Mesodermal cell (in vitro differentiated cells): ENCODE data around the gene DUS2.
"Not testable (repeated sequence)": the region's sequence is repeated elsewhere in the genome, so short reads cannot be mapped to it uniquely, and the experiment has no call there.

Experiments
- H3K27ac ChIP-seq: 2 replicates; pipeline ENCODE4 v1.7.0; 2013; ENCODE audit warnings: mild to moderate bottlenecking, low read depth, low read length, moderate library complexity; ENCODE audit not compliant: severe bottlenecking
- H3K36me3 ChIP-seq: 2 replicates; pipeline ENCODE4 v1.7.1; 2013; ENCODE audit warnings: mild to moderate bottlenecking, low read length, moderate library complexity; ENCODE audit not compliant: control insufficient read depth, insufficient read depth
- H3K4me1 ChIP-seq: one replicate; pipeline ENCODE4 v1.7.1; 2013; ENCODE audit warnings: mild to moderate bottlenecking, low read length; ENCODE audit not compliant: insufficient read depth, control insufficient read depth, poor library complexity, severe bottlenecking
- H3K4me3 ChIP-seq: 2 replicates; pipeline ENCODE4 v1.7.0; 2013; ENCODE audit warnings: low read length, control low read depth, mild to moderate bottlenecking; ENCODE audit not compliant: insufficient read depth, poor library complexity, severe bottlenecking; ENCODE audit errors: extremely low read depth
- H3K9me3 ChIP-seq: 2 replicates; pipeline ENCODE4 v1.7.1; 2013; ENCODE audit warnings: mild to moderate bottlenecking, low read length, moderate library complexity; ENCODE audit not compliant: control insufficient read depth
- WGBS, 2 experiments: methylation state at CpG; one replicate each; pipeline ENCODE4 v1.1.5; 2013; ENCODE audit warnings: missing lambda C conversion rate in 2 of 2; ENCODE audit not compliant: insufficient coverage in 2 of 2; 5-methylcytosine and 5-hydroxymethylcytosine counted together

The DUS2 gene

GRCh38 chr16:67988675-67989074 lies 34.4 kb upstream of the DUS2 start:
- H3K4me3 ChIP-seq, result no peak overlapping the region
- no peaks in the 10 kb centered on the region for H3K9me3 ChIP-seq
- no peak overlapping the region for H3K27ac ChIP-seq
- no peaks in the 10 kb centered on the region for H3K4me1 ChIP-seq
- 82 to 85% methylated on average over 3 of the region's 3 CpGs for WGBS, 2 experiments
- no peaks in the 10 kb centered on the region for H3K36me3 ChIP-seq

DNA sequence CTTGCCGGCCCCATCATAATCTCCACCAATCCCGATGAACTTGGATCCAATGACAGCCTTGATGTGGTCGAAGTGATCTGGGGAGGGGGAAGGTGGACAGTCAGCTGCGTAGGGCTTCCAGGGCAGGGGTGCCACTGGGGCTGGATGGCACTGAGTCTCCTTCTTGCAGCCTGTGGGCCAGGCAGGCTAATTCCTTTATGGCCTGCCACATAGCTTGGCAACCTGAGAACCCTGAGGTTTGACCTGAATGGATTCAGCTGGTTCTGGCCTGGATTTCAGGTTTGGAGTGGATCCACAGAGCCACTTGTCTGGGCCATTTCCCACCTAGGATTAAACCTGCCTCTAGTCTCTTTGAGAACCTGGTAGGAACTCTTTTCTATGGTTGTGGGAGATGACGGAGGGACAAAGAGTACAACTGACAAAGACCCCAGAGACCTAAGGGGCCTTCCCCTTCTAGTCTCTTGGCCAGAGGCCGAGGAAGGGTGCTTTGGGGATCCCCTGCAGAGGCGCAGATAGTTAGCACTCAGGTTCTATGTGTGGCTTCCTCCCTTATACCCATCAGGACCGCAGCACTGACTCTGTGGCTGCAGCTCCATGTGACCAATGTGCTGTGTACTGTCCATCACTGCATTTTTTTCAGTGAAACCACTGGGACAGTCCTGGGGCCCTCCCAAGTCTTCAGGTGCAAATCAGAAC lies 33.6 kb upstream of the DUS2 start:
- WGBS, 2 experiments, result 75 to 85% methylated on average over 5 to 8 of the region's 8 CpGs
- H3K36me3 ChIP-seq, result no peaks in the 10 kb centered on the region
- no peaks in the 10 kb centered on the region for H3K4me1 ChIP-seq
- H3K4me3 ChIP-seq, result no peak overlapping the region
- H3K27ac ChIP-seq, result no peak overlapping the region
- no peaks in the 10 kb centered on the region for H3K9me3 ChIP-seq

DNA sequence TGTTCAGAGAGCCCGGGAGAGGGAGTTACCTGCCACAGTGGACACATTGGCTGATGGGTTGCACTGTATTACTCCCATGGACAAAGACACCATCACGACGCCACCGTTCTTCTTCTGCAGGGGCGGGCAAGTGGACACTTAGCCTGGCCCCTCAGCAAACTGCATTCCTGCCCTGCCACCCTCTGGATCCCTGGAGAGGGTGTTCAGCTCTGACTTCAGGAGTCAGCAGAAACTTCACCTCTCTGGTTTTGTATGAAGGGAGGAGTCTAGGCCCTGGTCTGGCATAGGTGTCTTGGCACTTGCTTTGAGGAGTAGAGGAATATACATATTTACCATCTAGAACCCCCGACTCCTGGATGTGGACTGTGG lies 33.1 kb upstream of the DUS2 start:
- 94 to 96% methylated on average over 4 to 5 of the region's 6 CpGs for WGBS, 2 experiments

GRCh38 chr16:67992661-67993206 lies 30.4 kb upstream of the DUS2 start:
- Histone ChIP-seq H3K27ac (no peak overlapping the region), H3K4me3 (no peak overlapping the region), H3K4me1 (no peaks in the 10 kb centered on the region), H3K9me3 (no peaks in the 10 kb centered on the region), H3K36me3 (no peaks in the 10 kb centered on the region)
- 80 to 90% methylated on average over 13 to 15 of the region's 20 CpGs for WGBS, 2 experiments

More for the DNA sequence above, 33.1 kb upstream of the DUS2 start:
- H3K4me1 ChIP-seq, result no peaks in the 10 kb centered on the region
- H3K36me3 ChIP-seq, result no peaks in the 10 kb centered on the region
- H3K9me3 ChIP-seq, result no peaks in the 10 kb centered on the region
- H3K27ac ChIP-seq, result no peak overlapping the region
- H3K4me3 ChIP-seq, result no peak overlapping the region

- 17 to 29% methylated on average over 26 to 33 of the region's 39 CpGs for WGBS, 2 experiments
- no peaks in the 10 kb centered on the region for H3K4me1 ChIP-seq
- H3K36me3 ChIP-seq, result no peaks in the 10 kb centered on the region
- no peak overlapping the region for H3K27ac ChIP-seq
- no peaks in the 10 kb centered on the region for H3K9me3 ChIP-seq
- H3K4me3 ChIP-seq, result no peak overlapping the region
Observed at GRCh38 chr16:67993207-67994039, 29.7 kb upstream of the DUS2 start.

- not testable (repeated sequence) for H3K36me3 ChIP-seq, H3K4me3 ChIP-seq, H3K27ac ChIP-seq, H3K4me1 ChIP-seq, H3K9me3 ChIP-seq
- 100% methylated on average over 1 of the region's 6 CpGs; no CpG with 5 or more reads in 1 of the 2 experiments for WGBS, 2 experiments
Observed at GRCh38 chr16:67994040-67994408, 29.1 kb upstream of the DUS2 start.

DNA sequence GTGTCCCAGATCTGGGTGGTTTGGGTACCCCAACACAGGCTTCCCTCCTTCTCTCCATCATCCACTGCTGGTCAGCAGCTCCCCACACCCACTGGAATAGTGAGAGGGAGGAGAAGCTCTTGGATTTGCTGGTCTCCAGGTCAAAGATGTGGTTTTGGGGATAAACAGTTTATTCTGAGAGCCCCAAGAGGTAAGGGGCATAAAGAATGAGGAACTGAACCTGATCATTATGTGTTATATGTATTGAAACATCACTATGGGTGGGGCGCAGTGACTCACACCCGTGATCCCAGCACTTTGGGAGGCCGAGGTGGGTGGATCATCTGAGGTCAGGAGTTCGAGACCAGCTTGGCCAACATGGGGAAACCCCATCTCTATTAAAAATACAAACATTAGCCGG lies 27.7 kb upstream of the DUS2 start:
- WGBS, 2 experiments, result 88% methylated on average over 3 of the region's 5 CpGs; no CpG with 5 or more reads in 1 of the 2 experiments
- Histone ChIP-seq H3K4me3 (no peak overlapping the region), H3K9me3 (no peaks in the 10 kb centered on the region), H3K36me3 (no peaks in the 10 kb centered on the region), H3K27ac (no peak overlapping the region), H3K4me1 (peaks cover 3% of the 10 kb centered on the region)

- no peaks in the 10 kb centered on the region for H3K36me3 ChIP-seq
- H3K9me3 ChIP-seq, result no peaks in the 10 kb centered on the region
- H3K27ac ChIP-seq, result no peak overlapping the region
- H3K4me1 ChIP-seq, result peaks cover 8% of the 10 kb centered on the region
- no peak overlapping the region for H3K4me3 ChIP-seq
- WGBS, 2 experiments, result 92 to 100% methylated on average over 4 of the region's 5 CpGs
Observed at GRCh38 chr16:67996666-67997065, 26.4 kb upstream of the DUS2 start.

DNA sequence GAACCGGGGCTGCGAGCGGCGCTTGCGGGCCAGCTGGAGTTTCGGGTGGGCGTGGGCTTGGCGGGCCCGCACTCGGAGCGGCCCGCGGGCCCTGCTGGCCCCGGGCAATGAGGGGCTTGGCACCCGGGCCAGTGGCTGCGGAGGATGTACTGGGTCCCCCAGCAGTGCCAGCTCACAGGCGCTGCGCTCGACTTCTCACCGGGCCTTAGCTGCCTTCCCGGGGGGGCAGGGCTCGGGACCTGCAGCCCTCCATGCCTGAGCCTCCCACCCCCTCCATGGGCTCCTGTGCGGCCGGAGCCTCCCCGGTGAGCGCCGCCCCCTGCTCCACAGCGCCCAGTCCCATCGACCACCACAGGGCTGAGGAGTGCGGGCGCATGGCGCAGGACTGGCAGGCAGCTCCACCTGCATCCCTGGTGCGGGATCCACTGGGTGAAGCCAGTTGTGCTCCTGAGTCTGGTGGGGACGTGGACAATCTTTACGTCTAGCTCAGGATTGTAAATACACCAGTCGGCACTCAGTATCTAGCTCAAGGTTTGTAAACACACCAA lies 24.8 kb upstream of the DUS2 start:
- not testable (repeated sequence) for H3K4me3 ChIP-seq, H3K36me3 ChIP-seq, H3K27ac ChIP-seq, H3K9me3 ChIP-seq, H3K4me1 ChIP-seq
- 98% methylated on average over 26 to 29 of the region's 36 CpGs for WGBS, 2 experiments

DNA sequence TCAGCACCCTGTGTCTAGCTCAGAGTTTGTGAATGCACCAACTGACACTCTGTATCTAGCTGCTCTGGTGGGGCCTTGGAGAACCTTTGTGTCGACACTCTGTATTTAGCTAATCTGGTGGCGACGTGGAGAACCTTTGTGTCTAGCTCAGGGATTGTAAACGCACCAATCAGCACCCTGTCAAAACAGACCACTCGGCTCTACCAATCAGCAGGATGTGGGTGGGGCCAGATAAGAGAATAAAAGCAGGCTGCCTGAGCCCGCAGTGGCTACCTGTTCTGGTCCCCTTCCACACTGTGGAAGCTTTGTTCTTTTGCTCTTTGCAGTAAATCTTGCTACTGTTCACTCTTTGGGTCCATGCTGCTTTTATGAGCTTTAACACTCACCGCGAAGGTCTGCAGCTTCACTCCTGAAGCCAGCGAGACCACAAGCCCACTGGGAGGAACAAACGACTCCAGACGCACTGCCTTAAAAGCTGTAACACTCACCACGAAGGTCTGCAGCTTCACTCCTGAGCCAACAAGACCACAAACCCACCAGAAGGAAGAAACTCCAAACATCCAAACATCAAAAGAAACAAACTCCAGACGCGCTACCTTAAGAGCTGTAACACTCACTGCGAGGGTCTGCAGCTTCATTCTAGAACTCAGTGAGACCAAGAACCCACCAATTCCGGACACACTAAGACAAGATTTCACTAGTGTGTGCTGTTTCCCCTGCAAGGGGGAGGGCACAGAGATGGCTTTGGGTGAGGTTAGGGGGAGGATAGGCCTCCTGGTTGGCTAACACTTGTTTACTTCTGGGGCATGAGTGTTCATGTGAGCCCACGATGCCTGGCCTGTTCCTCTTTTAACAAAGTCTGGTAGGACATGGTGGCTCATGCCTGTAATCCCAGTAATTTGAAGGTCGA lies 24.1 kb upstream of the DUS2 start, which contains the start of gene DPEP2:
Gene DPEP2, minus strand, starts transcription at position 706 of the 910 bp plus-strand sequence. CDS start 6,272 bp downstream, outside the sequence.
- H3K4me1 ChIP-seq, result not testable (repeated sequence)
- 92 to 97% methylated on average over 3 to 12 of the region's 18 CpGs for WGBS, 2 experiments

More for the DNA sequence above, 24.1 kb upstream of the DUS2 start, which contains the start of gene DPEP2:
- H3K27ac ChIP-seq, H3K9me3 ChIP-seq, H3K4me3 ChIP-seq, H3K36me3 ChIP-seq: not testable (repeated sequence)
